Measurements from ENCODE around the gene RAB31. TPM values are rescaled to one million over a fixed set of nuclear protein-coding genes. Genes with fewer than 3 reads are reported as not detected.
A peak's percentile ranks its signal among the peaks of the same experiment; 100 is the strongest.

The RAB31 gene
- total and polyA plus RNA-seq, 11 donors = 3.2 to 67.7 (median 12.8) TPM

- Histone ChIP-seq H3K36me3 (no peaks in the 10 kb centered on the region), H3K27me3 (no peaks in the 10 kb centered on the region), H3K4me3 (no peak overlapping the region), H3K9me3 (no peaks in the 10 kb centered on the region), H3K27ac (peak overlapping the region in 1 of 12 donors; percentile 75), H3K4me1 (peaks cover 0 to 80% (median 0%) of the 10 kb centered on the region in 12 donors)
- no peak for DNase-seq
- peak in 3 of 4 donors; percentile 34 to 64 (median 48) for ATAC-seq
- intact Hi-C loops (cut with DNase I) = no loop called here
- 58 to 79% (median 68%) methylated on average over 3 of the region's 3 CpGs for WGBS, 4 donors
- TF ChIP-seq POLR2A (IDR thresholded peaks at IDR 0.05) (no peak), CTCF (IDR thresholded peaks at IDR 0.05) (no peak)
Observed at GRCh38 chr18:9755615-9756014, 47.5 kb downstream of the RAB31 start.

GRCh38 chr18:9756271-9756932 is 48.3 kb downstream of the RAB31 start:
- TF ChIP-seq POLR2A (IDR thresholded peaks at IDR 0.05) (no peak), CTCF (IDR thresholded peaks at IDR 0.05) (no peak)

GRCh38 chr18:9756933-9757470 is 48.9 kb downstream of the RAB31 start:
- DNase-seq = no peak
- H3K9me3 ChIP-seq = peaks cover 0 to 3% (median 0%) of the 10 kb centered on the region in 12 donors
- H3K4me3 ChIP-seq = no peak overlapping the region
- peak overlapping the region in 1 of 12 donors; percentile 75 for H3K27ac ChIP-seq
- no peaks in the 10 kb centered on the region for H3K36me3 ChIP-seq
- no peaks in the 10 kb centered on the region for H3K27me3 ChIP-seq
- ATAC-seq = no peak
- H3K4me1 ChIP-seq = peaks cover 0 to 80% (median 0%) of the 10 kb centered on the region in 12 donors
- TF ChIP-seq CTCF (IDR thresholded peaks at IDR 0.05) (no peak), POLR2A (IDR thresholded peaks at IDR 0.05) (no peak)
- whole genome bisulfite sequencing, 4 donors = 91 to 97% (median 92%) methylated on average over 8 of the region's 8 CpGs
- intact Hi-C loops (cut with DNase I) = no loop called here

More at GRCh38 chr18:9756271-9756932, 48.3 kb downstream of the RAB31 start:
- no peaks in the 10 kb centered on the region for H3K36me3 ChIP-seq
- 94 to 97% (median 96%) methylated on average over 4 of the region's 4 CpGs for WGBS, 4 donors
- H3K27ac ChIP-seq = peak overlapping the region in 1 of 12 donors; percentile 75
- peaks cover 0 to 3% (median 0%) of the 10 kb centered on the region in 12 donors for H3K9me3 ChIP-seq
- peaks cover 0 to 80% (median 0%) of the 10 kb centered on the region in 12 donors for H3K4me1 ChIP-seq
- ATAC-seq = no peak
- intact Hi-C loops (cut with DNase I) = no loop called here
- no peak for DNase-seq
- no peak overlapping the region for H3K4me3 ChIP-seq
- H3K27me3 ChIP-seq = no peaks in the 10 kb centered on the region

GRCh38 chr18:9757827-9758621 is 49.9 kb downstream of the RAB31 start:
- peak overlapping the region in 1 of 12 donors; percentile 42 for H3K27ac ChIP-seq
- H3K4me1 ChIP-seq = peaks cover 0 to 88% (median 0%) of the 10 kb centered on the region in 12 donors
- H3K4me3 ChIP-seq = no peak overlapping the region
- H3K36me3 ChIP-seq = no peaks in the 10 kb centered on the region
- TF ChIP-seq POLR2A (IDR thresholded peaks at IDR 0.05) = no peak
- ATAC-seq (no peak), DNase-seq (no peak)
- WGBS, 4 donors = 82 to 93% (median 90%) methylated on average over 18 of the region's 18 CpGs
- H3K9me3 ChIP-seq = peaks cover 0 to 4% (median 0%) of the 10 kb centered on the region in 12 donors
- intact Hi-C loops (cut with DNase I) = no loop called here
- H3K27me3 ChIP-seq = no peaks in the 10 kb centered on the region
